ENCODE data around the gene NR1H4. TPM values are rescaled to one million over a fixed set of nuclear protein-coding genes. Genes with fewer than 3 reads are reported as not detected.

The NR1H4 gene
- total RNA-seq, 3 donors from 2014 or later: 0.15 TPM; not detected in 2

DNA sequence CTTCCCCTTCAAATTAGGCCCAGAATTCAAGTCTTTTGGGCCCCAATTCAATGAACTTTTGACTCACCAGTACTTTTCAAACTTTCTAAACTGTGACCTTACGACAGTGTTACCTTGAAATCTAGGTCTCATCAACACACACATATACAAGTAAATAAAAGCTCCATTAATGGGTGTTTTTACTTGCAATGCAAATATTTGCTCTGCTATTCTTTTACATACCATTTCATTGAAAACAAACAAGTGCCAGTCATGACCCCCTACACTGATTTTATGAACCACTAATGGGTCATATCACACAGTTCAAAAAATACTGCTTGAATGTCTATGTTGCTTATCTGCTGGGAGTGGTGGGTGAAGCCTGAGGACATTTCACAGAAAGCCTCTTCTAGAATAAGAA, 9.1 kb upstream of the NR1H4 start:
- H3K4me3 ChIP-seq: no peak overlapping the region
- no peaks in the 10 kb centered on the region for H3K27me3 ChIP-seq
- TF ChIP-seq POLR2AphosphoS5 (IDR thresholded peaks at IDR 0.05): no peak
- no peak for TF ChIP-seq POLR2A (IDR thresholded peaks at IDR 0.05)
- TF ChIP-seq CTCF (IDR thresholded peaks at IDR 0.05): no peak
- no peaks in the 10 kb centered on the region for H3K36me3 ChIP-seq
- H3K27ac ChIP-seq: no peak overlapping the region
- intact Hi-C loops (cut with DNase I; ENCODE audit: low total_unique reads): no loop called here
- no peaks in the 10 kb centered on the region for H3K4me1 ChIP-seq
- H3K9me3 ChIP-seq: no peaks in the 10 kb centered on the region
- no peak for DNase-seq (ENCODE audit: low spot score in 2 of 2)

DNA sequence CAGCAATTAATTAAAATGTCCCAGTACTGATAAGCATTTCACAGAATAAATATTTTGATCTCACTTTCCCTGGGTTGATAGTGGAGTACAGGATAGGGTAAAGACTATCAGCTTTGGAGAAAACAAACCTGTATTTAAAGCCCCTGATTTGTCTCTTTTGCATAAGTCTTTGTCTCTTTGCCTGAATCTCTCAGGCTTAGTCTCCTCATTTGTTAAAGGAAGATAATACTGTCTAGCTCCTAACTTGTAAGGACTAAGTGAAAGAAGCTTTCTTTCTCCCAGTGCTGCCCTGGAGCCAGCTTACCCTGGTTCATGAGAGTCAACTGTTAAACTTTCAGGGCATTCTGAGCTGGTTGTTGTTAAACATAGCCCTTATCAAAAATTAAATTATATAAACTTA, 5.5 kb upstream of the NR1H4 start:
- Histone ChIP-seq H3K27ac (no peak overlapping the region), H3K9me3 (no peaks in the 10 kb centered on the region), H3K4me3 (no peak overlapping the region), H3K27me3 (no peaks in the 10 kb centered on the region), H3K4me1 (no peaks in the 10 kb centered on the region), H3K36me3 (no peaks in the 10 kb centered on the region)
- intact Hi-C loops (cut with DNase I; ENCODE audit: low total_unique reads): no loop called here
- no peak for TF ChIP-seq POLR2A (IDR thresholded peaks at IDR 0.05)
- TF ChIP-seq CTCF (IDR thresholded peaks at IDR 0.05): no peak
- TF ChIP-seq POLR2AphosphoS5 (IDR thresholded peaks at IDR 0.05): no peak
- DNase-seq (ENCODE audit: low spot score in 2 of 2): no peak

DNA sequence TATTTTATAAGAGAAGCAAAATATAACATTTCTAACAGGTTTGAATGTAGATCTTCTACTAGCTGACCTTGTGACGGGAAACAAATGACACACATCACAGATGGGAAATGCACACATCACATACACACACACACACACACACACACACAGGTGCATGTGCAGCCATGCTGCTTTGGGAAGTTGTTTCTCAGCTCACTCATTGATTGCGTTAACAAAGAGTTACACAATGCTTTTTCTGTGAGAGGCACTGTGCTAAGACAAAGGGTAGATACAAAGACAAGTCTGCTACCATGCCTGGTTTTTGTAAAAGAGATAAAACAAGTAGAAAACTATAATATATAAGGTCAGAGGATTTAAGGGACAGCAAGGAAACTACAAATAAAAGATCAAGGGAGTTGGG, 1.3 kb upstream of the NR1H4 start:
- Histone ChIP-seq H3K4me3 (no peak overlapping the region), H3K4me1 (no peaks in the 10 kb centered on the region), H3K27ac (no peak overlapping the region), H3K9me3 (no peaks in the 10 kb centered on the region), H3K36me3 (no peaks in the 10 kb centered on the region), H3K27me3 (no peaks in the 10 kb centered on the region)
- intact Hi-C loops (cut with DNase I; ENCODE audit: low total_unique reads): no loop called here
- TF ChIP-seq POLR2AphosphoS5 (IDR thresholded peaks at IDR 0.05): no peak
- no peak for TF ChIP-seq POLR2A (IDR thresholded peaks at IDR 0.05)
- no peak for TF ChIP-seq CTCF (IDR thresholded peaks at IDR 0.05)
- no peak for DNase-seq (ENCODE audit: low spot score in 2 of 2)

DNA sequence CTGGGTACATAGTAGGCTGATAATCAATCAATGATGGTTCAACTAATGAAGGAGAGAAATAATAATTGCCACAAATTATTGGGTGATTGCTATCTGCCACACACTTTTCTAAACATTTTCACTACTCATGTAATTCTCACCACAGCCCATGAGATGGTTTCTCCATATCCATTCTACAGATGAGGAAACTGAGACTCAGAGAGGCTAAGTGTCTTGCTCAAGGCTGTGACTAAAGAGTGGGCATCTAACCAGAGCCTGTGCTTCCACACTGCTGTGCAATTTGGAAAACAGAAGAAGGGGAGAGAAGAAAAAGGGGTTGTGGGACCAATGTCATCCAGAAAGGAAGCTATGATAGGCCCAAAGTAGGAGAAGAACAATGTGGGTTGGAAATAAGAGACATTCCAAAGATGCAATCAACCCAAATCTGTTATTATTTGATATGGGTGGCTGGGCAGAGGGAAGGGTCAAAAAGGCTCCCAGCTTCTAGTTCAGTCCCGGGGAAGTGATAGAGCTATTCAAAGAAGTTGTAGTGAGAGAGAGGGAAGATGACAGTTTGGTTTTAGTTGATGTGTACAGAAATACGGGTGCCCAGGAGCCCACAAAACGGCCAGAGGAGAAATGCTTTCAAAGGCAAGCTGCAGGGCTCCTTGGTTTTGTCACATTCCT, 483 bp upstream of the NR1H4 start:
- Histone ChIP-seq H3K27me3 (no peaks in the 10 kb centered on the region), H3K4me1 (no peaks in the 10 kb centered on the region), H3K27ac (no peak overlapping the region), H3K9me3 (no peaks in the 10 kb centered on the region), H3K4me3 (no peak overlapping the region), H3K36me3 (no peaks in the 10 kb centered on the region)
- TF ChIP-seq POLR2AphosphoS5 (IDR thresholded peaks at IDR 0.05): no peak
- TF ChIP-seq POLR2A (IDR thresholded peaks at IDR 0.05): no peak
- no peak for TF ChIP-seq CTCF (IDR thresholded peaks at IDR 0.05)
- DNase-seq (ENCODE audit: low spot score in 2 of 2): no peak
- intact Hi-C loops (cut with DNase I; ENCODE audit: low total_unique reads): no loop called here

DNA sequence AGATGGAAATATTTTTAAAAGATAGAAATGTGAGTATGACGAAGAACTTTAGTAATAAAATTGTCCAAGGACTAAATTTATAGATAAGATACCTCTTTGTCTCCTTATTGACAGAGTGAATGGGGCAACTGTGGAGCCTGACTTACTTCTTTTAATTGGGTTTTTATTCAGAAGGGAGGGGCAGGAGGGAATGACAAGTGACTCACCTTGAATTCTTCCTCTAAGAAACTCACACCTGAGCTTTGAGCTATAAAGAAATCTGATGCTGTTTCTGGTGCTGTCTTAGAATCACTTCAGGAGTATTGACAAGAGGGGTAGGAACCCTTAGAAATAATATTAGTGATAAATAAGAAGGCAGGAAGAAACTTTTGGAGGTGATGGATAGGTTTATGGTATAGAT, 951 bp downstream of the NR1H4 start:
- Histone ChIP-seq H3K27me3 (no peaks in the 10 kb centered on the region), H3K27ac (no peak overlapping the region), H3K9me3 (no peaks in the 10 kb centered on the region), H3K4me3 (no peak overlapping the region), H3K36me3 (no peaks in the 10 kb centered on the region), H3K4me1 (no peaks in the 10 kb centered on the region)
- TF ChIP-seq POLR2AphosphoS5 (IDR thresholded peaks at IDR 0.05) (no peak), CTCF (IDR thresholded peaks at IDR 0.05) (no peak), POLR2A (IDR thresholded peaks at IDR 0.05) (no peak)
- no peak for DNase-seq (ENCODE audit: low spot score in 2 of 2)
- intact Hi-C loops (cut with DNase I; ENCODE audit: low total_unique reads): no loop called here

Data from breast epithelium (tissue), 4 donors.